ENCODE results near the gene CALCR. TPM values are rescaled to one million over a fixed set of nuclear protein-coding genes. Genes with fewer than 3 reads are reported as not detected.

CALCR gene
- total RNA-seq, 8 experiments from 2014 or later, result 0.08 to 0.14 (median 0.12) TPM; not detected in 4

GRCh38 chr7:93426155-93426696 is 148.3 kb downstream of the CALCR start:
- in situ Hi-C loops (cut with MboI; ENCODE audit: low pct_unique_long_range_greater_than_20kb in 2 of 9, low sequenced_read_pairs in 9 of 9, unreplicated experiment in 9 of 9), result loop anchor here in 1 of 9 experiments (25.0 kb wide), 1 partner anchor 111 kb away; no protein-coding TSS in a partner anchor
- peak in 2 of 8 experiments; percentile 49 to 95 for ATAC-seq (replicated peaks in 6 of 8)
- 6 to 92% (median 71%) methylated on average over 1 to 15 of the region's 15 CpGs; no CpG with 5 or more reads in 1 of the 10 experiments for WGBS, 10 experiments
- Histone ChIP-seq H3K4me1 (replicated peaks in 1 of 2) (peaks cover 0 to 3% of the 10 kb centered on the region in 2 donors), H3K27ac (no peak overlapping the region), H3K4me3 (no peak overlapping the region)

- Histone ChIP-seq H3K27ac (no peak overlapping the region), H3K4me3 (no peak overlapping the region), H3K4me1 (replicated peaks in 1 of 2) (no peaks in the 10 kb centered on the region)
- ATAC-seq (replicated peaks in 6 of 8), result no peak
- in situ Hi-C loops (cut with MboI; ENCODE audit: low pct_unique_long_range_greater_than_20kb in 2 of 9, low sequenced_read_pairs in 9 of 9, unreplicated experiment in 9 of 9), result no loop called here
Observed at GRCh38 chr7:93414574-93414973, 159.9 kb downstream of the CALCR start.

- in situ Hi-C loops (cut with MboI; ENCODE audit: low pct_unique_long_range_greater_than_20kb in 2 of 9, low sequenced_read_pairs in 9 of 9, unreplicated experiment in 9 of 9), result no loop called here
- WGBS, 10 experiments, result 0 to 90% (median 37%) methylated on average over 2 to 3 of the region's 3 CpGs; no CpG with 5 or more reads in 2 of the 10 experiments
- Histone ChIP-seq H3K4me3 (no peak overlapping the region), H3K4me1 (replicated peaks in 1 of 2) (no peaks in the 10 kb centered on the region), H3K27ac (no peak overlapping the region)
- ATAC-seq (replicated peaks in 6 of 8), result no peak
Observed at GRCh38 chr7:93409324-93409723, 165.2 kb downstream of the CALCR start.

- Histone ChIP-seq H3K27ac (no peak overlapping the region), H3K4me3 (no peak overlapping the region), H3K4me1 (replicated peaks in 1 of 2) (no peaks in the 10 kb centered on the region)
- no peak for ATAC-seq (replicated peaks in 6 of 8)
- WGBS, 10 experiments, result 50 to 100% (median 67%) methylated on average over 1 to 4 of the region's 5 CpGs; no CpG with 5 or more reads in 3 of the 10 experiments
- in situ Hi-C loops (cut with MboI; ENCODE audit: low pct_unique_long_range_greater_than_20kb in 2 of 9, low sequenced_read_pairs in 9 of 9, unreplicated experiment in 9 of 9), result no loop called here
Observed at GRCh38 chr7:93407239-93407638, 167.3 kb downstream of the CALCR start.

- ATAC-seq (replicated peaks in 6 of 8), result no peak
- Histone ChIP-seq H3K4me3 (no peak overlapping the region), H3K4me1 (replicated peaks in 1 of 2) (no peaks in the 10 kb centered on the region), H3K27ac (no peak overlapping the region)
- WGBS, 10 experiments, result 0 to 100% (median 84%) methylated on average over 2 to 5 of the region's 5 CpGs
- in situ Hi-C loops (cut with MboI; ENCODE audit: low pct_unique_long_range_greater_than_20kb in 2 of 9, low sequenced_read_pairs in 9 of 9, unreplicated experiment in 9 of 9), result no loop called here
Observed at GRCh38 chr7:93402944-93403343, 171.6 kb downstream of the CALCR start.

GRCh38 chr7:93399642-93400041 is 174.9 kb downstream of the CALCR start:
- no peak overlapping the region for H3K27ac ChIP-seq
- ATAC-seq (replicated peaks in 6 of 8), result no peak
- in situ Hi-C loops (cut with MboI; ENCODE audit: low pct_unique_long_range_greater_than_20kb in 2 of 9, low sequenced_read_pairs in 9 of 9, unreplicated experiment in 9 of 9), result no loop called here
- whole genome bisulfite sequencing, 10 experiments, result 0 to 94% (median 79%) methylated on average over 1 to 3 of the region's 3 CpGs
- no peak overlapping the region for H3K4me3 ChIP-seq
- H3K4me1 ChIP-seq (replicated peaks in 1 of 2), result no peaks in the 10 kb centered on the region

- in situ Hi-C loops (cut with MboI; ENCODE audit: low pct_unique_long_range_greater_than_20kb in 2 of 9, low sequenced_read_pairs in 9 of 9, unreplicated experiment in 9 of 9), result no loop called here
- WGBS, 10 experiments, result 14 to 89% (median 63%) methylated on average over 1 of the region's 1 CpG
- Histone ChIP-seq H3K4me1 (replicated peaks in 1 of 2) (no peaks in the 10 kb centered on the region), H3K4me3 (no peak overlapping the region), H3K27ac (no peak overlapping the region)
- ATAC-seq (replicated peaks in 6 of 8), result no peak
Observed at GRCh38 chr7:93392984-93393383, 181.5 kb downstream of the CALCR start.

- no peaks in the 10 kb centered on the region for H3K4me1 ChIP-seq (replicated peaks in 1 of 2)
- ATAC-seq (replicated peaks in 6 of 8), result no peak
- no peak overlapping the region for H3K27ac ChIP-seq
- H3K4me3 ChIP-seq, result no peak overlapping the region
- in situ Hi-C loops (cut with MboI; ENCODE audit: low pct_unique_long_range_greater_than_20kb in 2 of 9, low sequenced_read_pairs in 9 of 9, unreplicated experiment in 9 of 9), result no loop called here
- whole genome bisulfite sequencing, 10 experiments, result 58 to 100% (median 97%) methylated on average over 1 to 3 of the region's 3 CpGs; no CpG with 5 or more reads in 4 of the 10 experiments
Observed at GRCh38 chr7:93390660-93391059, 183.9 kb downstream of the CALCR start.

- WGBS, 10 experiments, result 0 to 100% (median 90%) methylated on average over 1 to 3 of the region's 3 CpGs; no CpG with 5 or more reads in 2 of the 10 experiments
- in situ Hi-C loops (cut with MboI; ENCODE audit: low pct_unique_long_range_greater_than_20kb in 2 of 9, low sequenced_read_pairs in 9 of 9, unreplicated experiment in 9 of 9), result no loop called here
- Histone ChIP-seq H3K4me3 (no peak overlapping the region), H3K4me1 (replicated peaks in 1 of 2) (no peaks in the 10 kb centered on the region), H3K27ac (no peak overlapping the region)
- no peak for ATAC-seq (replicated peaks in 6 of 8)
Observed at GRCh38 chr7:93382362-93382761, 192.2 kb downstream of the CALCR start.

- ATAC-seq (replicated peaks in 6 of 8), result peak in 1 of 8 experiments; percentile 47
- WGBS, 10 experiments, result 10 to 100% (median 62%) methylated on average over 1 to 6 of the region's 6 CpGs
- H3K27ac ChIP-seq, result no peak overlapping the region
- no peaks in the 10 kb centered on the region for H3K4me1 ChIP-seq (replicated peaks in 1 of 2)
- H3K4me3 ChIP-seq, result no peak overlapping the region
- in situ Hi-C loops (cut with MboI; ENCODE audit: low pct_unique_long_range_greater_than_20kb in 2 of 9, low sequenced_read_pairs in 9 of 9, unreplicated experiment in 9 of 9), result no loop called here
Observed at GRCh38 chr7:93378131-93378760, 196.3 kb downstream of the CALCR start.

GRCh38 chr7:93375603-93376002 is 198.9 kb downstream of the CALCR start:
- Histone ChIP-seq H3K4me3 (no peak overlapping the region), H3K4me1 (replicated peaks in 1 of 2) (no peaks in the 10 kb centered on the region), H3K27ac (no peak overlapping the region)
- no peak for ATAC-seq (replicated peaks in 6 of 8)
- in situ Hi-C loops (cut with MboI; ENCODE audit: low pct_unique_long_range_greater_than_20kb in 2 of 9, low sequenced_read_pairs in 9 of 9, unreplicated experiment in 9 of 9), result no loop called here
